Measurements from ENCODE around the gene ARHGEF19.
A peak's percentile ranks its signal among the peaks of the same experiment; 100 is the strongest.

The ARHGEF19 gene

DNA sequence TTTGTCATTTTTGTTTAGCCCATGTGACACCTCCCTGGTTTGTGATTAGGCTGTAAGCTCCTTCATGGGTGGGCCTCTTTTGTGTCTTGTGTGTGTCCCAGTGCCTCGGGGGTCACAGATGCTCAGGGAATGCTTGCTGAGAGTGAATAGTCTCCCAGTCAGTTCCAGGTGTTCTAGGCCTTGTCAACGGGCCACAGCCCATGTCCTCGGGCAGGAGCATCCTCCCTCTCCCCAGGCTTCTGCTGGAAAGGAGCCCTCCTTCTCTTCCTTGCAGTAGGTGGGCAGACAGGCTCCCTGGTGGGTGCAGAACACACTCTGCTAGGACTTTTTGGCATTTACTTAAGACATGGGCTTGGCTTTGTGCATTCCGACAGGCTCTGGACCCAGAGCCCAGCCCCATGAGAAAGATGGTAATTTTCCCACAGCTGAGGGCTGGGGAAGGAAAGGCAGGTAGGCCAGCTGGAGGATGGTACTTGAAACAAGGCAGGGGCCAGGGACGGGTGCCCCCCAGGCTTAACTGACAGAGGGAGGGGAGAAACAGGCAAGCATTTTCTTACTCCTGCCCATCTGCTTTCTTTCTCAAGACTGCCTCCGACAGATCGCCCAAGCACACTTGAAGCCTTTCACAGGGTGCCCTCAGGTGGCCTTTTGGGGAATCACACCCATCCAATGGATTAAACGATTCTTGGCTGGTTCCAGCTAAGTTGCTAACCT is 31.6 kb upstream of the ARHGEF19 start:
- WGBS, 2 experiments (ENCODE audit: insufficient coverage in 2 of 2), result 25 to 52% methylated on average over 4 to 7 of the region's 8 CpGs
- no peak overlapping the region for H3K27ac ChIP-seq (ENCODE audit: low read depth, low read length, severe bottlenecking)
- H3K9me3 ChIP-seq (ENCODE audit: control insufficient read depth, low read length), result no peaks in the 10 kb centered on the region
- H3K4me1 ChIP-seq (ENCODE audit: control insufficient read depth, insufficient read depth, low read length, poor library complexity, severe bottlenecking), result no peaks in the 10 kb centered on the region
- no peak overlapping the region for H3K4me3 ChIP-seq (ENCODE audit: extremely low read depth, insufficient read depth, low read length, poor library complexity, severe bottlenecking)
- peaks cover 17% of the 10 kb centered on the region for H3K36me3 ChIP-seq (ENCODE audit: control insufficient read depth, insufficient read depth, low read length)

DNA sequence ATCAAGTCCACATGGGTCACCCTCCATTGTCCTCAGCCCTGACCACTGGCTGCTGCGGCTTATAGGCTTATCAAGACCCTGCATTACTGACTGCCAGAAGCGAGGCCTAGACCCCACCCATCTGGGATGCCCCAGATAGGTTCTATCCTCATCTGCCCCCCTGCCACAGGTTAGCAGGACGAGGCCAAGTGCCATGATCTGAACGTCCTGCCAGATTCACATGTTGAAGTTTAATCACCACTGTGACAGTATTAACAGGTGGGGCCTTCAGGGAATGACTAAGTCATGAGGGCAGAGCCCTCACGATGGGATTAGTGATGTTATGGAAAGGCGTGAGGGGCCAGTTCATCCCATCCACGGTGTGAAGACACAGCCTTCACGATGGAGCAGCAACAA is 30.8 kb upstream of the ARHGEF19 start:
- WGBS, 2 experiments (ENCODE audit: insufficient coverage in 2 of 2), result 92 to 94% methylated on average over 8 of the region's 8 CpGs
- Histone ChIP-seq H3K4me3 (ENCODE audit: extremely low read depth, insufficient read depth, low read length, poor library complexity, severe bottlenecking) (no peak overlapping the region), H3K27ac (ENCODE audit: low read depth, low read length, severe bottlenecking) (no peak overlapping the region), H3K9me3 (ENCODE audit: control insufficient read depth, low read length) (no peaks in the 10 kb centered on the region), H3K36me3 (ENCODE audit: control insufficient read depth, insufficient read depth, low read length) (peaks cover 12% of the 10 kb centered on the region), H3K4me1 (ENCODE audit: control insufficient read depth, insufficient read depth, low read length, poor library complexity, severe bottlenecking) (no peaks in the 10 kb centered on the region)

DNA sequence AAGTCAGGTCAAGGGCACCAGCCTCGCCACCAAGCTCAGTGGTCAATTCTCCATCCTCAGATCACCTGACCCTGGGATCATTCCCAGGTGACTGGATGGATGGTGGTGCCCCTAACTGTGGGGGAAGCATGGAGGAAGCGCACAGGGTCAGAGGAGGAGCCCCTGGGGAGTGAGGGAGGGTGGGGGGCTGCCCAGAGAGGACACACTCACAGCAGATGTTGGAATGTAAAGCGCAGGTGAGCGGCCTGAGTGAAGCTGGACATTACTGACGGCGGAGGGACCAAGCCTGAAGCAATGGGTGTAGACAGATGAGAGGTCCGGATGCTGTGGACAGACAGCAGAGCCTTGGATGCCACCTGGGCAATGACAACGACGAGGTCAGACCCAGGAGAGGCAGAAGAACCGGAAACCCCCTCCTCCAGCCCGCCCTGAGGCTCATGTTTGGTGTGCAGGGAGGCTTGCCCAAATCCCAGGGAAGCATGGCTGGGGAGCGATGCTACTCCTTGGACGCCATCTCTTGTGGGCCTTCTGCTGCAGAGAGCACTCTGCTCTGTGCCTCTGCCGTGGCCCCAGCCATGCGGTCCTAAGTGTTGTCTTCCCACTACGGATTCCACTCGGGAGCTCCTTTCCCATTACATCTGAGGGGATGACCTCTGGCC is 30.2 kb upstream of the ARHGEF19 start:
- Histone ChIP-seq H3K4me3 (ENCODE audit: extremely low read depth, insufficient read depth, low read length, poor library complexity, severe bottlenecking) (no peak overlapping the region), H3K36me3 (ENCODE audit: control insufficient read depth, insufficient read depth, low read length) (peaks cover 9% of the 10 kb centered on the region), H3K27ac (ENCODE audit: low read depth, low read length, severe bottlenecking) (no peak overlapping the region), H3K4me1 (ENCODE audit: control insufficient read depth, insufficient read depth, low read length, poor library complexity, severe bottlenecking) (peaks cover under 1% of the 10 kb centered on the region), H3K9me3 (ENCODE audit: control insufficient read depth, low read length) (no peaks in the 10 kb centered on the region)
- WGBS, 2 experiments (ENCODE audit: insufficient coverage in 2 of 2), result 93 to 97% methylated on average over 11 to 13 of the region's 17 CpGs

DNA sequence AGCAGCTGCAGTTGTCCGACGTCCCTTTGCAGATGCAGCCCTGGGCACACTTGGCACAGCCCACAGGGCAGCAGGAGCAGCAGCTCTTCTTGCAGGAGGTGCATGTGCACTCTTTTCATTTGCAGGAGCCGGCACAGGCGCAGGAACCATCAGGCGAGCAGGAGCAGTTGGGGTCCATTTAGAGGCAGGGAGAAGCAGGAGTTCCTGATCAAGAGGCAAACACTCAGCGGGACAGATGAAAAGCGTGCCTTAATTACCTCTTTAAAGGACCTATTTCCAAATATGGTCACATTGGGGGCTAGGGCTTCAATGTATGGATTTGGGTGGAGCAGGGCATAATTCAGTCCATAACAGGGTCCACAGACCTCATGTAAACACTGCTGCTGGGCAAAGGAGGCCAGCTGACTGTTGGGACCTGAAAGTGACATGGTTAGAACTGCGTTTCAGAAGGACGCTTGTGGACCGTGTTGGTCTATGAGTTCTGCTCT is 28.8 kb upstream of the ARHGEF19 start:
- H3K36me3 ChIP-seq (ENCODE audit: control insufficient read depth, insufficient read depth, low read length), result no peaks in the 10 kb centered on the region
- peaks cover 10% of the 10 kb centered on the region for H3K4me1 ChIP-seq (ENCODE audit: control insufficient read depth, insufficient read depth, low read length, poor library complexity, severe bottlenecking)
- H3K9me3 ChIP-seq (ENCODE audit: control insufficient read depth, low read length), result no peaks in the 10 kb centered on the region
- H3K4me3 ChIP-seq (ENCODE audit: extremely low read depth, insufficient read depth, low read length, poor library complexity, severe bottlenecking), result no peak overlapping the region
- no peak overlapping the region for H3K27ac ChIP-seq (ENCODE audit: low read depth, low read length, severe bottlenecking)
- 84 to 91% methylated on average over 7 to 10 of the region's 10 CpGs for WGBS, 2 experiments (ENCODE audit: insufficient coverage in 2 of 2)

DNA sequence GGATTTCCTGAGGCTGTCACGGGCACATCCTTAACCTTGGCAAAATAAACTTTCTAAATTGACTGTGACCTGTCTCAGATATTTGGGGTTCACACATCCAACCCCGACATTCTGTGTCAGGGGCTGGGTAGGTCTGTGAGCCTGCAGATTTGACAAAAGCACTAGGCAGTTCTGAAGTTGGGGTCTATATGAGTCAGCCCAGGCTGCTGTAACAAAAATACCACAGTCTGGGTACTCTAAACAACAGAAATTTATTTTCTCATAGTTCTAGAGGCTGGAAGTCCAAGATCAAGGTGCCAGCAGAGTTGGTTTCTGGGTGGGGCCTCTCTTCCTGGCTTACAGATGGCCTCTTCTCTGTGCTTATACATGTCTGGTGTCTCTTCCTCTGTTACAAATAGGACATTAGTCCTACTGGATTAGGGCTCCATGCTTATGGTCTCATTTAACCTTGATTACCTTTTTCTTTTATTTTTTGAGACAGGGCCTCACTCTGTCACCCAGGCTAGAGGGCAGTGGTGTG is 27.6 kb upstream of the ARHGEF19 start:
- no peaks in the 10 kb centered on the region for H3K9me3 ChIP-seq (ENCODE audit: control insufficient read depth, low read length)
- H3K36me3 ChIP-seq (ENCODE audit: control insufficient read depth, insufficient read depth, low read length), result no peaks in the 10 kb centered on the region
- 93 to 100% methylated on average over 2 of the region's 2 CpGs for WGBS, 2 experiments (ENCODE audit: insufficient coverage in 2 of 2)
- H3K4me1 ChIP-seq (ENCODE audit: control insufficient read depth, insufficient read depth, low read length, poor library complexity, severe bottlenecking), result peaks cover 11% of the 10 kb centered on the region
- H3K4me3 ChIP-seq (ENCODE audit: extremely low read depth, insufficient read depth, low read length, poor library complexity, severe bottlenecking), result no peak overlapping the region
- no peak overlapping the region for H3K27ac ChIP-seq (ENCODE audit: low read depth, low read length, severe bottlenecking)

DNA sequence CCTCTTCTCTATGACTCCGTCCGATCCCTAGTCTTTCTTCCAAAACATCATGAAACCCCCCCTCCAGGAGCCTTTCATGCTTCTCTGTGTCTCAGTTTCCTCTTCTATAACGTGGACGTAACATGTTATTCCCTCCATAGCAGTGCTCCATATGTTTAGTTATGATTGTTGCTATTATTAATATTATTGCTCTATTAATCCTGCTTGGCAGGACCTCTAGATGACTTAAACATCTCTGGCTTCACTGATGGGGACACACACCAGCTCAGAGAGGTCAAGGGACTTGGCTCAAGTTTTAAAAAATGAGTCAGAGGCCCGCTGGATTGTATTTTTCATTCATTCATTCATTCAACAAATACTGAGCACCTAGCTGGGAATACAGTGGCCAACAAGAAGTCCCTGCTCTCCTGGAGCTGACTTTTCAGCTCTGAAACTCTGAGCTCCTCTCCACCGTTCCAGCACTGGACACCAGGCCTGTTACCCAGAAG is 24.9 kb upstream of the ARHGEF19 start:
- peaks cover 11% of the 10 kb centered on the region for H3K4me1 ChIP-seq (ENCODE audit: control insufficient read depth, insufficient read depth, low read length, poor library complexity, severe bottlenecking)
- peak overlapping the region; percentile 55 for H3K4me3 ChIP-seq (ENCODE audit: extremely low read depth, insufficient read depth, low read length, poor library complexity, severe bottlenecking)
- 48 to 65% methylated on average over 3 to 4 of the region's 6 CpGs for WGBS, 2 experiments (ENCODE audit: insufficient coverage in 2 of 2)
- no peaks in the 10 kb centered on the region for H3K9me3 ChIP-seq (ENCODE audit: control insufficient read depth, low read length)
- no peak overlapping the region for H3K27ac ChIP-seq (ENCODE audit: low read depth, low read length, severe bottlenecking)
- no peaks in the 10 kb centered on the region for H3K36me3 ChIP-seq (ENCODE audit: control insufficient read depth, insufficient read depth, low read length)

DNA sequence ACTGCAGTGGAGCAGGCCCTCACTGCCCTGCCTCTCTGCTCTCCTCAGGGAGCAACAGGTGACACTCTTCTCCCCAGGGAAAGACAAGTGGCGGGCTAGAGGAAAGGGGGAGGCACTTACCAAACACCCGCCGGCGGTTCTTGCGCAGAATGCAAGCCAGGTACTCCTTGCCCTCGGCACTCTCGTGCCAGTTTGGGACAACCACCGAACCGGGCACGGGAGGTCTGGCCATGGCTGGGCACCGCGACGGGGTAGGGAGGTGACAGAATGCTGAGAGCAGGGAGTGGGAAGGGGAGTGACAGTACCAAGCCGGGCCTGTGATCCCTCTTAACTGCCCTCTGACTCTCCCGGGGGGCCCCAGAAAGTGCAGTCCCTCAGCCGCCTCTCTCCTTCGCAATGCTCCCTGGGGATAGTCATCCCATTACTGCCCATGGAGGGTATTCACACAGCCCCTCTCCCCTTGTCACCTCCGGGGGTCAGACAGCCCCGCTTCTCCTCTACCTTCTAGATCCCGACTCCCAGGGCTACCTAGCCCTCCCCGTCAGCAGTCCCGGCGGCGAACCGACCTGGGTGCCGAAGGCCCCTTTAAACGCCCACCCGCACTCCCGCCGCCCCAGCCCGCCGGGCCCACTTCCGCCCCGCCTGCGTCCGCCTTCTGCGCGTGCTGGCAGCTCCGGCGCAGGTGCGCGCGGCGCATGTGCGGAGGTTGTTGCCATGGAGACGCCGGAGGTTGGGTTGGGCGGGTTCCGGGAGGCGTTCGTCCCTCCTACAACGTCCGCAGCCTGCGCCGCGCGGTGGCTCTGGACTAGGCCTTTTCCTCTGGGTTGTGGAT is 24.3 kb upstream of the ARHGEF19 start, which contains the start of gene CPLANE2:
TSS of gene CPLANE2 (minus strand) at position 673 of the 832 bp plus-strand sequence. CDS start at position 232, 441 bp downstream.
- Histone ChIP-seq H3K4me3 (ENCODE audit: extremely low read depth, insufficient read depth, low read length, poor library complexity, severe bottlenecking) (peak within 1 kb of the TSS; percentile 55), H3K4me1 (ENCODE audit: control insufficient read depth, insufficient read depth, low read length, poor library complexity, severe bottlenecking) (peaks cover 11% of the 10 kb centered on the region), H3K27ac (ENCODE audit: low read depth, low read length, severe bottlenecking) (no peak within 1 kb of the TSS), H3K9me3 (ENCODE audit: control insufficient read depth, low read length) (no peaks in the 10 kb centered on the region), H3K36me3 (ENCODE audit: control insufficient read depth, insufficient read depth, low read length) (no peaks in the 10 kb centered on the region)
- 0 to 3% methylated on average over 42 to 43 of the region's 57 CpGs for WGBS, 2 experiments (ENCODE audit: insufficient coverage in 2 of 2)

DNA sequence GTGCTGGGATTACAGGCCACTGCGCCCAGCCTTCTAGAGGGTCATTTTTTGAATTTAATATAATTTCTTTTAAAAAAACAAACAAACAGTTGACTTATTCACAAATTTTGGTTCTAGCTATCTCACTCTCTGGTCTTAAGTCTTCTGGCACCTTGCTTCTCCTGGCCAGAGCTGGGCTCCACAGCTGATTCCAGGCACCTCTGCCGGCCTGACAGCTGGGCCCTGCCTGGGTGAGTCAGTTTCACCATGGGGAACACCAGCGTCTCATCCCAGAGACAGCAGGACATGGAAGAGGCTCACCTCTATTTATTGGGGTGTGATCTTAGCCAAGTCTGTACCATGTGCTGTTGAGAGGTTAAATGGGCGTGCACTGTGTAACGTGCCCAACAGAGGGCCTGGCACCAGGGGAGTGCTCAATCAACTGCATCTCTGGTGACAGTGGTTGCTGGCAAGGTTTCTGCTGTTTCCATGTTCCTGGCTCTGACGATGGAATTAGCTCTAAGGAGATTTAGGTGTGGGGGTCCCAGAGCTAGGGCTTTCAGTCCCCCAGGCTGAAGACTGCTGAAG is 23.6 kb upstream of the ARHGEF19 start:
- Histone ChIP-seq H3K36me3 (ENCODE audit: control insufficient read depth, insufficient read depth, low read length) (no peaks in the 10 kb centered on the region), H3K27ac (ENCODE audit: low read depth, low read length, severe bottlenecking) (no peak overlapping the region), H3K9me3 (ENCODE audit: control insufficient read depth, low read length) (no peaks in the 10 kb centered on the region), H3K4me3 (ENCODE audit: extremely low read depth, insufficient read depth, low read length, poor library complexity, severe bottlenecking) (peak overlapping the region; percentile 55), H3K4me1 (ENCODE audit: control insufficient read depth, insufficient read depth, low read length, poor library complexity, severe bottlenecking) (peaks cover 11% of the 10 kb centered on the region)
- WGBS, 2 experiments (ENCODE audit: insufficient coverage in 2 of 2), result 52 to 68% methylated on average over 3 to 5 of the region's 6 CpGs

DNA sequence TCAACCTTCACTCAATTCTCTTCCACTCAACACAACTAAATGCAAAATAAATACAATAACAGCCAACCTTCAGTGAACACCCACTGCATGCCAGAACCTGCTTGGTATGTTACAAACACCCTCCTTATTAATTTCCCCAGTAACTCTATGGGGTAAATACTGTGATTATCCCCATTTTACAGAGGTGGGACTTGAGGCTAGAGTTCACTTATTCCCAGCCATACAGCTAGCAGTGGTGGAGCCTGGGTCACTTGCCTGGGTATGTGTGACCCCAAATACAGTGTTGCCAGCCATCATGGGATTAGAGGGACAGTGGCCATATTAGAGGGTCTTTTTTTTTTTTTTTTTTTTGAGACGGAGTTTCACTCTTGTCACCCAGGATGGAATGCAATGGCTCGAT is 22.9 kb upstream of the ARHGEF19 start:
- no peaks in the 10 kb centered on the region for H3K9me3 ChIP-seq (ENCODE audit: control insufficient read depth, low read length)
- H3K4me3 ChIP-seq (ENCODE audit: extremely low read depth, insufficient read depth, low read length, poor library complexity, severe bottlenecking), result no peak overlapping the region
- no peak overlapping the region for H3K27ac ChIP-seq (ENCODE audit: low read depth, low read length, severe bottlenecking)
- peaks cover 11% of the 10 kb centered on the region for H3K4me1 ChIP-seq (ENCODE audit: control insufficient read depth, insufficient read depth, low read length, poor library complexity, severe bottlenecking)
- H3K36me3 ChIP-seq (ENCODE audit: control insufficient read depth, insufficient read depth, low read length), result no peaks in the 10 kb centered on the region
- WGBS, 2 experiments (ENCODE audit: insufficient coverage in 2 of 2), result no CpG with 5 or more reads among the region's 2 CpGs

DNA sequence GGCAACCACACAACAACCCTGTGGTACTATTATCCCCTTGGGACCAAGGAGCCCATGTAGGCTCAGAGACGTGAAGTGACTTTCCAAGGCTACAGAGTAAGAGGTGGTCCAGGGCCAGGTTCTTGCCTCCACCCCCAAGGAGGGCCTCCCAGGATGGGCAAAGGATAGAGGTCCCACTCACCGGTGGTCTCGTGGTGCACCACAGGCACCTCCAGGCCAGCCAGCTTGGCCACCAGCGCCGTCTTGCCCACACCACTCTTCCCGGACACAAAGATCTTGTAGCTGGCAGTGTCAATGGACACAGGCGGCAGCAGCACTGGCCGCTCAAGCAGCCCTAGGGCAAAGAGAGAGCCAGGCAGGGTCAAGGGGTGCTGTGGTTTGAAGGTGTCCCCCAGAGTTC is 21.0 kb upstream of the ARHGEF19 start:
- Histone ChIP-seq H3K27ac (ENCODE audit: low read depth, low read length, severe bottlenecking) (no peak overlapping the region), H3K4me3 (ENCODE audit: extremely low read depth, insufficient read depth, low read length, poor library complexity, severe bottlenecking) (no peak overlapping the region), H3K36me3 (ENCODE audit: control insufficient read depth, insufficient read depth, low read length) (no peaks in the 10 kb centered on the region), H3K9me3 (ENCODE audit: control insufficient read depth, low read length) (no peaks in the 10 kb centered on the region), H3K4me1 (ENCODE audit: control insufficient read depth, insufficient read depth, low read length, poor library complexity, severe bottlenecking) (peaks cover 14% of the 10 kb centered on the region)
- 92 to 98% methylated on average over 8 of the region's 8 CpGs for WGBS, 2 experiments (ENCODE audit: insufficient coverage in 2 of 2)
